Subcutaneous abdominal adipose tissue (tissue), 5 donors: ENCODE measurements around the gene ZC3H18.
A peak's percentile ranks its signal among the peaks of the same experiment; 100 is the strongest.

Experiments
- H3K27ac ChIP-seq: one replicate; pipeline ENCODE4 v1.7.0; 2013; ENCODE audit warnings: low read depth, mild to moderate bottlenecking, inconsistent platforms, low read length, moderate library complexity
- H3K27me3 ChIP-seq, 5 donors: one replicate each; pipeline ENCODE4 v1.7.0; 2013; ENCODE audit warnings: low read length in 5 of 5, inconsistent platforms in 1 of 5; ENCODE audit not compliant: control insufficient read depth in 5 of 5, insufficient read depth in 4 of 5
- H3K36me3 ChIP-seq, 5 donors: one replicate each; pipeline ENCODE4 v1.7.0; 2013; ENCODE audit warnings: low read length in 5 of 5; ENCODE audit not compliant: control insufficient read depth in 5 of 5, insufficient read depth in 5 of 5
- H3K4me1 ChIP-seq, 5 donors: one replicate each; pipeline ENCODE4 v1.7.0; 2013; ENCODE audit warnings: low read length in 5 of 5, mild to moderate bottlenecking in 3 of 5, moderate library complexity in 1 of 5; ENCODE audit not compliant: control insufficient read depth in 5 of 5, insufficient read depth in 5 of 5
- H3K4me3 ChIP-seq, 5 donors: one replicate each; pipeline ENCODE4 v1.7.0; 2013; ENCODE audit warnings: low read length in 5 of 5, low read depth in 1 of 5
- H3K9ac ChIP-seq, 5 donors: one replicate each; pipeline ENCODE4 v1.7.0; 2013; ENCODE audit warnings: low read length in 5 of 5, mild to moderate bottlenecking in 4 of 5, moderate library complexity in 3 of 5
- H3K9me3 ChIP-seq, 5 donors: one replicate each; pipeline ENCODE4 v1.7.0; 2013; ENCODE audit warnings: low read length in 5 of 5; ENCODE audit not compliant: control insufficient read depth in 5 of 5
- donor health status: healthy.
- donor health status: healthy.
- donor health status: healthy.
- donor health status: healthy.
- donor health status: healthy.

The ZC3H18 gene

DNA sequence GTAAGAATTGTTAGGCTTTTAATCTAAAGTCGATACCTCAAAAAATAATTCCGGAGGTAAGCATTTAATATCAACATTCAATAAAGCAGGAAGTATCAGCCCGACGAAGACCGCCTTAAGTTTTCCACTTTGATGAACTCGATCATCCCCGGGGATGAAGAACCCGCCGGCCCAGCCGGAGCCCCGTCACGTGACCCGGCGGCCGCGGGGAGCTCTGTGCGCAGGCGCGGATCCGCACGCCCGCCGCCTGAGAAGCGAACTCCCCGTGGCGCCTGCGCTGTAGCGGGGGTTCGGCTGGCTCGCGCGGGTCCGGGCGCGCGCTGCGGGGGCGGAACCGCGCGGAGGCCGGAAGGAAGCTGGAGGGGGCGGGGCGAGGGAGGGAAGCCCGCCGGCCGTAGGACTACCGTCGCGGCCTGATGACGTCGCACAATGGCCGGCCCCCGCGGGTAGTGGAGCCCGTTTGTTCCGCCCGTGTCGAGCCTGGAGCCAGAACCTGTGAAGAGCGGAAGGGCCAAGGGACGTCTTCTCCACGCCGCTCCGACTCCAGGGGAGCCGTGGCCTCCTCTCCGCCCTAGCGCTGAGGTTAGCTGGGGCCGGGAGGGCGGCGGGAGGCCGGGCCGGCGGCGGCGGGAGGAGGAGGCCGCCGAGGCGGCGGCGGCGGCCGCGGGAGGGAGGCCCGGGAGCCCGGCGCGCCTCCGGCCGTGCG, at the start of gene ZC3H18:
Gene ZC3H18 (plus strand): TSS at position 419 of the 706 bp plus-strand sequence. CDS start 6,721 bp downstream, outside the sequence.
- Histone ChIP-seq H3K9me3 (no peaks in the 10 kb centered on the region), H3K9ac (peak within 1 kb of the TSS; percentile 63 to 93 (median 89)), H3K4me3 (peak within 1 kb of the TSS; percentile 74 to 87 (median 80)), H3K4me1 (peaks cover 8 to 25% (median 22%) of the 10 kb centered on the region in 5 donors), H3K27ac (peak within 1 kb of the TSS; percentile 60), H3K27me3 (no peaks in the 10 kb centered on the region), H3K36me3 (peaks cover 0 to 23% (median 4%) of the 10 kb centered on the region in 5 donors)

DNA sequence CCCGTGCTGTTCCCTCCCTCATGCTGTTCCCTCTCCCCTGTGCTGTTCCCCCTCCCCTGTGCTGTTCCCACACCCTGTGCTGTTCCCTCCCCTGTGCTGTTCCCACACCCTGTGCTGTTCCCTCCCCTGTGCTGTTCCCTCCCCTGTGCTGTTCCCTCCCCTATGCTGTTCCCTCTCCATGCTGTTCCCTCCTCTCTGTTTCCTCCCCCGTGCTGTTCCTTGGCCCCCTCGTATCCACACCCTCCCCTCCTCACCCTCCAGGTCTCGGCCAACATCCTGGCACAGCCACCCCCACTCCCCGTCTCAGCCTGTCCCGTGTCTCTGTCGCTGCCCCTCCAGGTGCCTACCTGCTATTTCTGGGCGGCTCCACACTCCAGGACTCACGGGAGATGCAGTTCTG, 48.5 kb upstream of the ZC3H18 start:
- peaks cover 0 to 6% (median 2%) of the 10 kb centered on the region in 5 donors for H3K9me3 ChIP-seq
- no peak overlapping the region for H3K9ac ChIP-seq
- H3K27ac ChIP-seq: no peak overlapping the region
- H3K4me1 ChIP-seq: peaks cover 0 to 35% (median 26%) of the 10 kb centered on the region in 5 donors
- no peaks in the 10 kb centered on the region for H3K36me3 ChIP-seq
- H3K27me3 ChIP-seq: peaks cover 8 to 52% (median 44%) of the 10 kb centered on the region in 5 donors
- H3K4me3 ChIP-seq: no peak overlapping the region

DNA sequence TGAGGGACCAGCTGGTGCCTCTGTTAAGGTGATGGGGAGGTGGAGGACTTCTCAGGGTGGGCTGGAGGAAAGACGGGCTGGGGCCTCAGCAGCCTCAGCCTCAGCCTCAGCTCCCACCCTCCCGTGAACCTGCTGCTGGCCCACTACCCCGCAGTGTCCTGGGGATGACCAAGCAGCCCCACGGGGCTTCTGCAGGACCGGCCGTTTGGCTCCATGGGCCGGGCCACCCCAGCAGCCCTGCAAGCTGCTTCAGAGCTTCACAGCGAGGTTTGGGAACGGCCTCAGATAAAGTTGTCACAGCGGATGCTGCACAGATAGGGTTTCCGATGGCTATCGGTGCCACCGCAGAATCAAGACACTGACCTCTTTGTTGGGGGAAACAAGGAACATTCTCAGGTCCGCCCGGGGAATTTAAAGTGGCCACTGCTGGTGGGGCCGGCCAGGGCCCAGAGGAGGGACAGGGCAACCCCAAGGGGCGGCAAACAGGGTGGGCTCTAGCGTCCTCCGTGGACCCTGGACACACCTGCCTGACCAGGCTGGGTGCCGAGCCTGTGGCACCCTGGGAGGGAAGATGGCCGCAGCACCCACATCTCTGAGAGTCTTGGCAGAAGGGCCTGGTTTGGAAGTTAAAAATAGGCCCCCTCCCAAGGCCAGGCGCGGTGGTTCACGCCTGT, 47.8 kb upstream of the ZC3H18 start:
- Histone ChIP-seq H3K9me3 (peaks cover 0 to 6% (median 2%) of the 10 kb centered on the region in 5 donors), H3K27me3 (peaks cover 8 to 55% (median 41%) of the 10 kb centered on the region in 5 donors), H3K9ac (no peak overlapping the region), H3K36me3 (no peaks in the 10 kb centered on the region), H3K4me1 (peaks cover 0 to 43% (median 31%) of the 10 kb centered on the region in 5 donors), H3K4me3 (no peak overlapping the region), H3K27ac (no peak overlapping the region)

DNA sequence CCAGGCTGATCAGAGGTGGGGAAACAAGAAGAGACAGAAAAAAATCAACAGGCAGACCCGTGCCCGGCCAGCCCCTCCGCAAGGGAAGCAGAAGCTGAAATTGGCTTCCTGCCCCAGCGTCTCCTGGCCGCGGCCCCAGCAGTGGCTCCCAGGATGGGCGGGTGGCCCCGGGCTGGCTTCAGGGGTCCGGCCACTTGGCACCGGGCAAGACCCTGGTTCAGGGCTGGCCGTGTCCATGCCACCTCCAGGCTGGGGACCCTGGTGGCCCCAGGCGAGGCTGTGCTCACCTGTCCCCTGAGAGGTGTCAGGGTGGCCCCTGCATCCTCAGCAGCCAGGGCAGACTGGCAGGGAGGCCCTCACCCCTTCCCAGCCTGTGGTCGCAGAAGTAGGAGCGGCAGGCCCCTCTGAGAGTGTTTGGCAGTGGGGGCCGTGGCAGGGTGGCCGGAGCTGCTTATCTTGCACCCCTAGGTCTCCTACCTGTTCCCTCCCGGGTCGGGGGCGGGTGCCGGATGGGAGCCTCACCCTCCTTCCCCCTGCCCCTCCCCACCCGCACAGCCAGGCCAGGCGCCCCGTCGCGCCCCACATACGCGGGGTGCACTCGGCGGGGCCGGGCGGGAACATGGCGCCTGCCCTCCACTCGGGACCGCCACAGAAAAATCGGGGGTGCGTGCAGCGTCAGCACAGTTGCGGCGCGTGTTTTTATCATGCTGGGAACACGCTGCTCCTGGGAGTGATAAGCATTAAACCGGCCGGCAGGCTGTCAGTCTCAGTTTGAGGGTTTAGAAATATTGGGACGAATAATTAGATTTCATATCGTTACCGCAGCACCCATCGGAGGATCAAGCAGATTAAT, 46.7 kb upstream of the ZC3H18 start:
- Histone ChIP-seq H3K36me3 (no peaks in the 10 kb centered on the region), H3K4me1 (peaks cover 0 to 47% (median 36%) of the 10 kb centered on the region in 5 donors), H3K9ac (no peak overlapping the region), H3K9me3 (peaks cover 0 to 6% (median 2%) of the 10 kb centered on the region in 5 donors), H3K4me3 (no peak overlapping the region), H3K27ac (no peak overlapping the region), H3K27me3 (peaks cover 8 to 57% (median 46%) of the 10 kb centered on the region in 5 donors)

DNA sequence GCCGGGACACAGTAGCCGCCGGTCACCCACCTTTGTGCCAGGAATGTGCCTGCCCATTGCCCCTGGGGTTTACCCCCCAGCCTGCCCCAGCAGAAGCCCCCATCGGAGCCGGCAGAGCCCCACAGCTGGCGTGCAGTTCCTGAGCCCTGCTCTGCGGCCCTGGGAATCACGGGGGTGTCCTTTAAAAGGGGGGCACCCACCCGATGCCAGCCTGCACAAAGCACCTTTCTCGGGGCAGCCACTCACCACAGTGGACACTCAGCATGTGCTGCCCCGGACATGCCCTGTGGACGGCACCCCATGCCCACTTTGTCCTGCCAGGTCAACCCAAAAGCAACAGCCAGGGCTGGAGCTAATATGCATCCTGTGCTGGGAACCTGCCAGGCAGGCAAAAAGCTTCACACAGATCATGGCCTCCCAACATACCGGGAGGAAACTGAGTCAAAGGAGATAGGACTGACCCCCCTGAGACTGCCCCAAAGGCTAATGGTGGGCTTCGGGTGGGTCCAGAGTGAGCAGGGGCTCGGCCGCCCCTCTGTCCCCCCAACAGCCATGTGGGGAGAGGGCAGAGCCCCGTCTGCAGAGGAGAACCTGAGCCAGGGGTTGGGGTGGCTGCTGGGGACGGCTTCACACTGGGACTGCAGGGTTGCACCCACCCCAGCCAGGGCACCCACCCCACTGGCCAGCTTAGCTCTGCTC, 45.8 kb upstream of the ZC3H18 start:
- H3K4me3 ChIP-seq: no peak overlapping the region
- peaks cover 0 to 3% (median 0%) of the 10 kb centered on the region in 5 donors for H3K36me3 ChIP-seq
- H3K4me1 ChIP-seq: peaks cover 0 to 47% (median 36%) of the 10 kb centered on the region in 5 donors
- H3K27me3 ChIP-seq: peaks cover 8 to 57% (median 46%) of the 10 kb centered on the region in 5 donors
- no peak overlapping the region for H3K27ac ChIP-seq
- no peak overlapping the region for H3K9ac ChIP-seq
- peaks cover 0 to 6% (median 2%) of the 10 kb centered on the region in 5 donors for H3K9me3 ChIP-seq

DNA sequence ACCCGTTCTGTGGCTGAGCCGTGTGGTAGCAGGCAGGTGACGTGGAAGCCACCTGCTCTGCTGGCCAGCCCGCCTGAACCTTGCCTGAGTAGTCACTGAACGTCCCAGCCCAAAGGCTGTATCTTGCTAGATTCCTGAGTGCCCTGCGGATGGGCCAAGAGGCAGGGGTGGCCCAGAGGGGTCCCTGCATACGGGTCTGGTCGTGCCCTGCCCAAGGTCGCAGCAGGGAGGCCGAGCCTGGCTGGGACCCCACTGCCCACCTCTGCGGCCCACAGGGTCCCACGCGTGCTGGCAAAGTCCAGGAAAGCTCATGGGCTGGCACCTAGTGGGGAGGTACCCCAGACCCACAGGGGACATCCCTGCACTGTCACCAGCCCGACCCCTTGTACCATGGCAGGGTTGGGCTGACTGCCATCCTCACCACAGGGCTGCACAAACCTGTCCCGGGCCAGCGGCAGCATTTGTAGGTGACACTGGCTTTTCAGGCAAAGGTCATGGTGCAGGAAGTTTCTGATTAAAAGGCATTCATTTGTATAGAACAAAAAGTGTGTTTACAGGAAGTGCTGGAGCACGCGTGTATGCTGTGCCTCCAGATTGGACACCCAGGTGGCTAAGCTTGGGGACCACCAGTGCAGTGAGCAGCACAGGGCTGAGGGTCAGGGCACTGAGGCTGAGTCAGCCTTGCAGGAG, 45.1 kb upstream of the ZC3H18 start:
- Histone ChIP-seq H3K4me3 (no peak overlapping the region), H3K27me3 (peaks cover 8 to 54% (median 46%) of the 10 kb centered on the region in 5 donors), H3K9me3 (peaks cover 0 to 6% (median 2%) of the 10 kb centered on the region in 5 donors), H3K4me1 (peaks cover 0 to 47% (median 36%) of the 10 kb centered on the region in 5 donors), H3K9ac (no peak overlapping the region), H3K27ac (no peak overlapping the region), H3K36me3 (peaks cover 0 to 6% (median 0%) of the 10 kb centered on the region in 5 donors)

DNA sequence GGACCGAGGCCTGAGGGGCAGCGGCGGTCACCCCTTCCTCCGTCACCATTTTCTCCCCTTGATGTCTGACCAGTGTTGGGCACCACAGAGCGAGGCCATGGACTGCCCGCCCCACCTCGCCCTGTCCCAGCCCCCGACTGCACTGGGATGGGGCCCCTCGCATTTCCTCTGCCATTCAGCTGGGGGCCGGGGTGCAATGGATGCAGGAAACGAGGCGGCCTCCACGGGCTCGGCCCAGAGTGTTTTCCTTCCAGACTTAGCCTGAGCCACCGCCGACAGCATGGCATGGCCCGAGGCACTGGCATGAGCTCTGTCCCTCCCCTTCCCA, 44.6 kb upstream of the ZC3H18 start:
- Histone ChIP-seq H3K4me1 (peaks cover 0 to 47% (median 36%) of the 10 kb centered on the region in 5 donors), H3K9me3 (peaks cover 0 to 6% (median 2%) of the 10 kb centered on the region in 5 donors), H3K27ac (no peak overlapping the region), H3K36me3 (peaks cover 0 to 7% (median 0%) of the 10 kb centered on the region in 5 donors), H3K9ac (no peak overlapping the region), H3K27me3 (peaks cover 8 to 52% (median 46%) of the 10 kb centered on the region in 5 donors), H3K4me3 (no peak overlapping the region)

DNA sequence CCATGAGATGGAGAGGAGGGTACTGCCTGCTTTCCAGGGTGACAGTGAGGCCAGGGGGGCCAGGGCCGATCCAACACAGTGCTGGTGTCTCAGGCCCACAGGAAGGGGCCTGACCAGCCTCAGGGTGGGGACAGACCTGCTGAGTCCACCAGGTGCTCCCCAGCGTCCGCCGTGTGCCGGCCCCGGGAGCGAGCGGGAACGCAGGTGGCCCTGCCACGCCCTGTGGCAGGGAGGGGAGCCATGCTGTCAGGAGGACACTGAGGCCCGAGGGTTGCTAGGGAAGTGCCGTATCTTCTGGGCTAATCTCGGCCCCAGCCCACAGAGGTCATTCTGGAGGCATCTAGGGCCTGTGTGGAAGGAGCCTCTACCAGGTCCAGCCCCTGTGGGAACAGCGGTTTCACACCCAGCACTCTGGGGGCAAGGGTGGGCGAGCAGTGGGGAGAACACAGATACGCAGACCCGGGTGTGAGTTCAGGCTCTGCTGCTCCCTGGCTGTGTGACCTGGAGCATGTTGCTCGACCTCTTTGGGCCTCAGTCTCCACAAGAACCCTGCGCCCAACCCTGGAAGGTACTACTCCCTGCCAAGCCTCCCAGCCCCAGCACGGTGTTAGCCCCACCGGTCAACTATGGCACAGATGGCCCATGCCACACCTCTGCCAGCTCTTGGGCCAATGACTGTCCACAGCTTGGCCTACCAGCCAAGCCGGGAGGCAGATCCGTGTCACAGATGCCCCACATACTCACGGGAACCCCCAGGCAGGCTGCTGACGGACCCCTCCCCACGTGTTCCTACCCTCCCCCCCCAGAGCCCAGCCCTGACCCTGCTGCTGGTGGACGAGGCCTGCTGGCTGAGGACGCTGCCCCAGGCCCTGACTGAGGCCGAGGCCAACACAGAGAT, 43.9 kb upstream of the ZC3H18 start:
- Histone ChIP-seq H3K9ac (peak overlapping the region in 3 of 5 donors; percentile 14 to 43 (median 17)), H3K27ac (peak overlapping the region; percentile 6), H3K9me3 (peaks cover 0 to 4% (median 0%) of the 10 kb centered on the region in 5 donors), H3K4me1 (peaks cover 0 to 47% (median 36%) of the 10 kb centered on the region in 5 donors), H3K4me3 (peak overlapping the region in 1 of 5 donors; percentile 14), H3K27me3 (peaks cover 8 to 51% (median 44%) of the 10 kb centered on the region in 5 donors), H3K36me3 (peaks cover 0 to 7% (median 0%) of the 10 kb centered on the region in 5 donors)
